HG03103 (cell line): Measurements from ENCODE around the gene VWA3A.

Experiments
- ATAC-seq: cut with Tn5 transposase; IDR thresholded peaks from one replicate; pipeline ENCODE4 v1.9.1; 2021; ENCODE audit warnings: low read depth; ENCODE audit not compliant: unreplicated experiment

Gene VWA3A

DNA sequence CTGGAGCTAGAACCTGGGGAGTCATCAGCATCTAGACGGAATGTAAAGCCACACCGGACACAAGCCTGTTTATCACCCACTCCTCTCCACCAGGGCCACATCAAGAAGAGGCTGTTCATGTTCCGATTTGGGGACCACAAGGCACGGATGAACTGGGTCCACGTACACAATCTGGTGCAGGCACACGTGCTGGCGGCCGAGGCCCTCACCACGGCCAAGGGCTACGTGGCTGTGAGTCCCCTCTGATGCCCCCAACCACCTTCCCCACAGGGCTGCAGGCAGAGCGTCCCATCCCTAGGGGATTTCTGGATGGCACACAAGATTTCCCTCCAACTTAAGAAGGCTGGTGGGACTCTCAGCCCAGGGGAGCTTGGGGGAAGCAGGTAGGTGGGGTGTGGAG lies 89.1 kb downstream of the VWA3A start:
- ATAC-seq = no peak

- ATAC-seq = no peak
These were observed 89.5 kb downstream of the VWA3A start for GRCh38 chr16:22181843-22182242.

DNA sequence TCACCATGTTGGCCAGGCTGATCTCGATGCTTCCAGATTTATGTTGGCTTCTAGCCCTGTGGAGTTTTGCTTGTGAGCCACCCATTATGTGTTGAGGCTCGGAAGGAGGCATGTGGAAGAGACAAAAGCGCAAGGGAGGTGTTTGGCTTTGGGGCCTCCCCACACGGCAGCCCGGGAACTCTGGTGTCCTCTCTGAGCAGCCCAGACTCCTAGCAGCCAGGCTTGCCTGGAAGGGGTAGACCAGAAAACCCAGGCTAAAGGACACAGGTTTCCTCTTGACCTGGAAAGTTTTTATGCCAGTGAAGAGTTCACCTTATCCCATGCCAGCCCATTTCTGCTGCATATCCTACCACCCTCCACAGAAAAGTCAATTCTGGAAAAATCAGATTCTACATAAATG lies 91.0 kb downstream of the VWA3A start:
- ATAC-seq = no peak

DNA sequence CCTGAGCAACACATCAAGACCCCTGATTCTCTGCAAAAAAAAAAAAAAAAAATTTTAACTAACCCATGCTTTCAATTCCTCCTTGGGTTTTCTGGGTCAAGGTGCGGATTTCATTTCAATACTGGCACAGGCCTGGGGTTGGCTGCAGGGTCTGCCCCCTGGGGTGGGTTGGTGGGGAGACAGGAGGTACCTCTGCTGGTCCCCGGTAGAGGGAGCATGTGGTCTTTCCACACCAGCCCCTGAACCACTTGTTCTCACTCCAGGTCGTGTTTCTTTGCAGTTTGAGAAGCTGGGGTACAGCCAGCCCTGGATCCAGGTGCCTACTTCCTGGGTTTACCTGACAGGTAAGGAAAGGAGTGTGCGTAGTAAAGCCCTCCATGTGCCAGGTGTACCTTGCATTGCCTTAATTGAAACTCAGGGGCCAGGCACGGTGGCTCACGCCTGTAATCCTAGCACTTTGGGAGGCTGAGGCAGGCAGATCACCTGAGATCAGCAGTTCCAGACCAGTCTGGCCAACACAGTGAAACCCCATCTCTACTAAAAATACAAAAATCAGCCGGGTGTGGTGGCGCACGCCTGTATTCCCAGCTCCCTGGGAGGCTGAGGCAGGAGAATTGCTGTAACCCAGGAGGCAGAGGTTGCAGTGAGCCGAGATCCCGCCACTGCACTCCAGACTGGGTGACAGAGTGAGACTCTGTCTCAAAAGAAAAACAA lies 91.7 kb downstream of the VWA3A start:
- ATAC-seq = no peak

DNA sequence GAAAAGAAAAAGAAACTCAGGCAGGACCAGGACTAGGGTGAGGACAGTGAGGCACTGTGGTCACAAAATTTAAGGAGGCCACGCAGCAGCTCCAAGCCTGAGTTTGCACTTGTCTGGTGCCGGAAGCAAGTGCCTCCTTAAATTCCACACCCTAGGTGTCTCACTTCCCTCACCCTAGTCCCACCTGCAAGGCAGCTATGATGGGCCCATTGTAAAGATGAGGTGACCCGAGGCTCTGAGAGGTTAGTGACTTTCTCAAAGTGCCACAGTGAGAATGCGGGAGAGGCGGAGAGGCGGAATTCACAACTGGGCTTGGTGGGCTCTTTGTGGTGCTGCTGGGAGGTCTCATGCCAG lies 92.3 kb downstream of the VWA3A start:
- ATAC-seq = no peak

DNA sequence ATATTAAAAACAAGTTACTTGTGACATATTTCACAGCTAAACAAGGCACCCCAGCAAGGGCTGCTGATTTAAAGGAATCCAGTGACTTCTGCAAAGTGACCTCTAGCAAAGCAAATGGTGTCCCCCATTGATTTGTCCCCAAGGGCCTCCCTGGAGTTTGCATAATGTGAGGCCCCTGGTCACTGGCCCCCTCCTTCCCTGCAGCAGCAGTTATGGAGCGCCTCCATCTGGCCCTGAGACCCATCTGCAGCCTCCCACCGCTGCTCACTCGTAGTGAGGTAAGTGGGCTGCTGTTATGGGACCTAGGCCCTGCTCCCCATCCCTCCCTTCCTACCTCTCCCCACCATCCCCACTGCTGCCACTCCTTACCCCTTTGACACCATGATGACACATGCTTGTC lies 94.2 kb downstream of the VWA3A start:
- no peak for ATAC-seq

DNA sequence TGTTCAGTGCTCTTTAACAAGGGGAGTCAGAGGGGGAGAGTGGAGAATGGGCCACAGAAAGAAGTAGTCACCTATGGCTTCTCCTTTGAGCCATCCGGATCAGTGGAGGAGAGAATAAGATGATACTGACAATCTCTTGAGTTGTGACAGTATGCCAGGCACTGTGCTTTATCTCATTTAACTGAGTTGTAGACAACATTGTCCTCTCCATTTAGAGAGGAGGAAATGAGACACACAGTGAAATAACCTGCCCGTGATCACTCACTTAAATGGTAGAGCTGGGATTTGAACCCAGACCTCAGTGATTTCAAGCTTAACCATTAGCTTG lies 95.9 kb downstream of the VWA3A start:
- ATAC-seq = no peak

- ATAC-seq = no peak
These were observed 96.5 kb downstream of the VWA3A start for GRCh38 chr16:22188595-22189442.

- no peak for ATAC-seq
These were observed 97.2 kb downstream of the VWA3A start for GRCh38 chr16:22189473-22190080.

- peak; percentile 52 for ATAC-seq
These were observed 97.9 kb downstream of the VWA3A start for GRCh38 chr16:22190081-22190775.

GRCh38 chr16:22190776-22191531 lies 98.6 kb downstream of the VWA3A start:
- peak; percentile 33 for ATAC-seq

DNA sequence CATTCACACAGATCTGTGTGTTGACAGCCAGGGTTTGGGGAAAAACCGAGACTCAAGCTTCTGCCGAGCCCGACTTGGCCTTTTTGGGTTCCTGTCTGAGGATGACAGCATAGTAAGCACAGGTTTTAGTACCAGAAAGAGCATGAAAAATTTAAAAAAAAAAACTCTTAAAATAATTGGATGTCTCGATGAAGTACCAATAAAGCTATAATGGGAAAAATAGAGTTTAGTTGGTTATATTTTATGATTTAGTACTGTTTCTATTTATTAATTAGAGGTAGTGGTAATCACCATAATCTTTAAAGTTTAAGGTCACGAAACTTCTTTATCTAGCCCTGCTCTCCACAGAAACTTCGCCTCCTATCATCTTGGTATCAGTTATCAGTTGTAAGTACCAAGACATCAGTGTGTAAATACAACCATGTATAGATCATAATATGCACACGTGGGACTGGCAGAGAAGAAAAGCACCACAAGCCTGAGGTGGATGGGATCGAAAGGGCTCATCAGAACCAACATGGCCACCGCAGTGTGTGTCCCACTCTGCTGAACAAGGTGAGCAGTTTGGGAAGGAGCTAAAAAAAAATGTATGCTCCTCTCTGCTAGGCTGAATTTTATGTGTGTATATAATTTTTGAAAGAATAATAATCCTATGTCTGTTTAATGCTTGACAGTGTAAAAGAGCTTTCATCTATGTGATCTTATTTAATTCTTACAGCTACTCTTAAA lies 99.4 kb downstream of the VWA3A start:
- no peak for ATAC-seq

GRCh38 chr16:22192261-22193062 lies 100.1 kb downstream of the VWA3A start:
- ATAC-seq = no peak

GRCh38 chr16:22193063-22193411 lies 100.7 kb downstream of the VWA3A start:
- no peak for ATAC-seq

GRCh38 chr16:22194707-22195444 lies 102.5 kb downstream of the VWA3A start:
- no peak for ATAC-seq

GRCh38 chr16:22195445-22195694 lies 103.0 kb downstream of the VWA3A start:
- ATAC-seq = no peak

GRCh38 chr16:22195695-22196558 lies 103.6 kb downstream of the VWA3A start:
- no peak for ATAC-seq
